Mesenchymal stem cell (in vitro differentiated cells and primary cell): ENCODE results near the gene ATP2B1.

ENCODE experiments used
- DNase-seq: peaks from one replicate; pipeline ENCODE4 v3.0.0-alpha.2; 2013
- H2AFZ ChIP-seq: one replicate; pipeline ENCODE4 v1.6.1; 2013; ENCODE audit warnings: low read depth, mild to moderate bottlenecking, control low read depth, inconsistent platforms, low read length, moderate library complexity
- H2AK5ac ChIP-seq: 2 replicates; pipeline ENCODE4 v1.6.1; 2013; ENCODE audit warnings: low read length, moderate library complexity, mild to moderate bottlenecking, inconsistent platforms; ENCODE audit not compliant: severe bottlenecking
- H2BK120ac ChIP-seq: one replicate; pipeline ENCODE4 v1.6.1; 2013; ENCODE audit warnings: low read depth, mild to moderate bottlenecking, inconsistent platforms, low read length, moderate library complexity
- H2BK12ac ChIP-seq, 2 experiments: one replicate each; pipeline ENCODE4 v1.6.1; 2013; ENCODE audit warnings: inconsistent platforms in 2 of 2, low read length in 2 of 2, mild to moderate bottlenecking in 2 of 2, moderate library complexity in 2 of 2, control low read depth in 1 of 2
- H2BK15ac ChIP-seq: one replicate; pipeline ENCODE4 v1.6.1; 2013; ENCODE audit warnings: mild to moderate bottlenecking, low read depth, inconsistent platforms; ENCODE audit not compliant: poor library complexity, severe bottlenecking
- H2BK5ac ChIP-seq: 2 replicates; pipeline ENCODE4 v1.6.1; 2013; ENCODE audit warnings: low read depth, mild to moderate bottlenecking, low read length, control low read depth, inconsistent platforms; ENCODE audit not compliant: poor library complexity, severe bottlenecking
- H3K14ac ChIP-seq, 2 experiments: one replicate each; pipeline ENCODE4 v1.6.1; 2013; ENCODE audit warnings: inconsistent platforms in 2 of 2, low read length in 2 of 2, control low read depth in 1 of 2, mild to moderate bottlenecking in 1 of 2, moderate library complexity in 1 of 2
- H3K18ac ChIP-seq, 2 experiments: one replicate each; pipeline ENCODE4 v1.6.1; 2013; ENCODE audit warnings: inconsistent platforms in 2 of 2, low read length in 2 of 2, control low read depth in 1 of 2, low read depth in 1 of 2, mild to moderate bottlenecking in 1 of 2
- H3K23ac ChIP-seq, 2 experiments: one replicate each; pipeline ENCODE4 v1.6.1; 2013; ENCODE audit warnings: inconsistent platforms in 2 of 2, low read length in 2 of 2, mild to moderate bottlenecking in 2 of 2, moderate library complexity in 2 of 2, control low read depth in 1 of 2
- H3K27ac ChIP-seq: 2 replicates; pipeline ENCODE4 v1.5.1; 2013; ENCODE audit warnings: mild to moderate bottlenecking, moderate library complexity, low read length, control low read depth, inconsistent platforms; ENCODE audit not compliant: poor library complexity, severe bottlenecking
- H3K27me3 ChIP-seq, 2 experiments: 2 replicates each; pipeline versions ENCODE4 v1.6.1 to v1.7.0; 2013; ENCODE audit warnings: low read length in 2 of 2, mild to moderate bottlenecking in 2 of 2, moderate library complexity in 2 of 2, control low read depth in 1 of 2, inconsistent platforms in 1 of 2; ENCODE audit not compliant: control insufficient read depth in 1 of 2, insufficient read depth in 1 of 2
- H3K36me3 ChIP-seq, 2 experiments: 2 replicates each; pipeline versions ENCODE4 v1.6.1 to v1.7.0; 2013; ENCODE audit warnings: low read length in 2 of 2, control low read depth in 1 of 2, inconsistent platforms in 1 of 2, low read depth in 1 of 2, mild to moderate bottlenecking in 1 of 2; ENCODE audit not compliant: insufficient read depth in 2 of 2, control insufficient read depth in 1 of 2
- H3K4ac ChIP-seq, 2 experiments: one replicate each; pipeline ENCODE4 v1.6.1; 2013; ENCODE audit warnings: inconsistent platforms in 2 of 2, low read length in 2 of 2, mild to moderate bottlenecking in 2 of 2, moderate library complexity in 2 of 2, control low read depth in 1 of 2, low read depth in 1 of 2
- H3K4me1 ChIP-seq: 2 replicates; pipeline ENCODE4 v1.6.1; 2013; ENCODE audit warnings: low read depth, low read length, control low read depth; ENCODE audit not compliant: control insufficient read depth, insufficient read depth
- H3K4me2 ChIP-seq: 2 replicates; pipeline ENCODE4 v1.6.1; 2013; ENCODE audit warnings: low read length, mild to moderate bottlenecking, inconsistent platforms; ENCODE audit not compliant: poor library complexity, severe bottlenecking
- H3K4me3 ChIP-seq, 2 experiments: 2 replicates each; pipeline versions ENCODE4 v1.5.1 to v1.7.0; 2013; ENCODE audit warnings: low read length in 2 of 2, mild to moderate bottlenecking in 2 of 2, control low read depth in 1 of 2, low read depth in 1 of 2; ENCODE audit not compliant: insufficient read depth in 1 of 2
- H3K79me1 ChIP-seq: replicated peaks from 2 replicates; pipeline ENCODE4 v1.6.1; 2013; ENCODE audit warnings: mild to moderate bottlenecking, control low read depth, low read length, inconsistent platforms; ENCODE audit not compliant: poor library complexity, severe bottlenecking
- H3K9ac ChIP-seq: 2 replicates; pipeline ENCODE4 v1.7.0; 2013; ENCODE audit warnings: mild to moderate bottlenecking, low read length, moderate library complexity
- H3K9me3 ChIP-seq: 2 replicates; pipeline ENCODE4 v1.7.0; 2013; ENCODE audit warnings: mild to moderate bottlenecking, low read length; ENCODE audit not compliant: control insufficient read depth
- H4K8ac ChIP-seq: one replicate; pipeline ENCODE4 v1.6.1; 2013; ENCODE audit warnings: inconsistent platforms, mild to moderate bottlenecking, low read length, moderate library complexity
- H4K91ac ChIP-seq: one replicate; pipeline ENCODE4 v1.6.1; 2013; ENCODE audit warnings: mild to moderate bottlenecking, low read length, inconsistent platforms
- WGBS: methylation state at CpG from one replicate; pipeline ENCODE4 v1.1.7; 2013; ENCODE audit warnings: mixed read lengths; 5-methylcytosine and 5-hydroxymethylcytosine counted together

ATP2B1 gene

GRCh38 chr12:89709157-89709994 is 738 bp upstream of the ATP2B1 start:
- H3K18ac ChIP-seq, result peak overlapping the region; percentile 91 to 100
- H3K4me3 ChIP-seq, result peak overlapping the region; percentile 91 to 96
- H2BK12ac ChIP-seq, result peak overlapping the region; percentile 54 to 92
- H2BK15ac ChIP-seq, result peak overlapping the region; percentile 69
- H2BK120ac ChIP-seq, result peak overlapping the region; percentile 61
- peak overlapping the region; percentile 94 for H3K4ac ChIP-seq
- H2AFZ ChIP-seq, result peak overlapping the region; percentile 99
- under 1% methylated on average over 56 of the region's 103 CpGs for WGBS
- DNase-seq, result peak; percentile 99
- peak overlapping the region; percentile 90 for H3K4me2 ChIP-seq
- H4K91ac ChIP-seq, result peak overlapping the region; percentile 75
- H3K14ac ChIP-seq, result peak overlapping the region; percentile 74 to 98
- H3K27me3 ChIP-seq, result no peaks in the 10 kb centered on the region
- peak overlapping the region; percentile 87 to 99 for H3K23ac ChIP-seq
- peak overlapping the region; percentile 70 for H3K27ac ChIP-seq
- H3K79me1 ChIP-seq, result peaks cover 3% of the 10 kb centered on the region
- H3K9me3 ChIP-seq, result peaks cover 2% of the 10 kb centered on the region
- H4K8ac ChIP-seq, result peak overlapping the region; percentile 96
- H2AK5ac ChIP-seq, result no peak overlapping the region
- H3K9ac ChIP-seq, result peak overlapping the region; percentile 99
- H3K4me1 ChIP-seq, result peaks cover 1% of the 10 kb centered on the region
- peak overlapping the region; percentile 95 for H2BK5ac ChIP-seq
- H3K36me3 ChIP-seq, result peaks cover 0 to 3% of the 10 kb centered on the region in 2 experiments

GRCh38 chr12:89707703-89708564 is 704 bp downstream of the ATP2B1 start:
- peak overlapping the region; percentile 63 for H4K8ac ChIP-seq
- peak overlapping the region; percentile 91 to 96 for H3K4me3 ChIP-seq
- H3K9ac ChIP-seq, result peak overlapping the region; percentile 99
- peak overlapping the region; percentile 67 for H2BK15ac ChIP-seq
- peaks cover 3% of the 10 kb centered on the region for H3K79me1 ChIP-seq
- peak overlapping the region in 1 of 2 experiments; percentile 87 for H3K14ac ChIP-seq
- no peak overlapping the region for H2AFZ ChIP-seq
- peak overlapping the region in 1 of 2 experiments; percentile 75 for H2BK12ac ChIP-seq
- H3K9me3 ChIP-seq, result no peaks in the 10 kb centered on the region
- peak overlapping the region; percentile 82 for H2BK120ac ChIP-seq
- H4K91ac ChIP-seq, result no peak overlapping the region
- WGBS, result under 1% methylated on average over 48 of the region's 73 CpGs
- peak overlapping the region; percentile 90 for H3K4me2 ChIP-seq
- H2BK5ac ChIP-seq, result no peak overlapping the region
- DNase-seq, result peak; percentile 45
- H3K4me1 ChIP-seq, result peaks cover 1% of the 10 kb centered on the region
- H2AK5ac ChIP-seq, result no peak overlapping the region
- H3K27ac ChIP-seq, result no peak overlapping the region
- H3K23ac ChIP-seq, result peak overlapping the region; percentile 66 to 74
- no peaks in the 10 kb centered on the region for H3K27me3 ChIP-seq
- H3K18ac ChIP-seq, result peak overlapping the region; percentile 85 to 97
- peak overlapping the region; percentile 27 to 47 for H3K4ac ChIP-seq
- no peaks in the 10 kb centered on the region for H3K36me3 ChIP-seq

GRCh38 chr12:89706986-89707702 is 1.5 kb downstream of the ATP2B1 start:
- peak overlapping the region; percentile 99 for H3K9ac ChIP-seq
- H3K27me3 ChIP-seq, result no peaks in the 10 kb centered on the region
- H3K4ac ChIP-seq, result peak overlapping the region; percentile 27 to 47
- no peak overlapping the region for H4K8ac ChIP-seq
- H3K4me2 ChIP-seq, result peak overlapping the region; percentile 90
- 6% methylated on average over 15 of the region's 17 CpGs for WGBS
- no peak overlapping the region for H2BK15ac ChIP-seq
- no peak overlapping the region for H2AK5ac ChIP-seq
- H3K36me3 ChIP-seq, result no peaks in the 10 kb centered on the region
- H3K4me3 ChIP-seq, result peak overlapping the region; percentile 91 to 96
- DNase-seq, result peak; percentile 40
- H3K14ac ChIP-seq, result peak overlapping the region in 1 of 2 experiments; percentile 53
- no peak overlapping the region for H3K27ac ChIP-seq
- no peak overlapping the region for H2BK5ac ChIP-seq
- no peak overlapping the region for H2AFZ ChIP-seq
- peaks cover 3% of the 10 kb centered on the region for H3K79me1 ChIP-seq
- H3K23ac ChIP-seq, result peak overlapping the region; percentile 56 to 74
- no peaks in the 10 kb centered on the region for H3K9me3 ChIP-seq
- peak overlapping the region; percentile 35 for H2BK120ac ChIP-seq
- H4K91ac ChIP-seq, result no peak overlapping the region
- H2BK12ac ChIP-seq, result no peak overlapping the region
- peak overlapping the region; percentile 44 to 45 for H3K18ac ChIP-seq
- H3K4me1 ChIP-seq, result peaks cover 1% of the 10 kb centered on the region
